Retinal pigment epithelial cell (primary cell): Measurements from ENCODE around the gene MYO7B.

Experiments used
- DNase-seq: peaks from one replicate; pipeline ENCODE4 v3.0.0-alpha.2; 2010; ENCODE audit warnings: low read depth
- H3K4me3 ChIP-seq: 2 replicates; pipeline ENCODE4 v1.5.1; 2011; ENCODE audit warnings: mild to moderate bottlenecking, low read length, control low read depth, moderate library complexity
- TF ChIP-seq, protein P1 (sequence below): conservative IDR thresholded peaks from 2 replicates; pipeline ENCODE4 v1.5.1; 2011; ENCODE audit warnings: low read depth, low read length, control low read depth, inconsistent platforms

Gene MYO7B

DNA sequence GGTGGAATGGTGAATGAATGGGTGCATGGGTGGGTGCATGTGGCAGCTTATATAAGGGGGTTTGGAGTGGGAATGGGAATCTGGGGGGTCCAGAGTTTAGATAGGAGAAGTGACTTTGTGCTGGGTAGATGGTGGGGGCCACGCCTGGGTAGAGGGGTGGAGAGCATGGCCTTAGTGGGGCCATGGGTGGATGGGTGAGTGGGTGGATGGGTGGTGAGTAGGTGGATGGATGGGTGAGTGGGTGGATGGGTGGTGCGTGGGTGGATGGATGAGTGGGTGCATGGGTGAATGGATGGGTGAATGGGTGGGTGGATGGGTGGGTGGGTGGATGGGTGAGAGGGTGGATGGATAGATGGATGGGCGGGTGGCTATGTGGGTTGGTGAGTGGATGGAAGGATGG, 53.9 kb downstream of the MYO7B start:
- DNase-seq = no peak
- TF ChIP-seq, protein P1, sequence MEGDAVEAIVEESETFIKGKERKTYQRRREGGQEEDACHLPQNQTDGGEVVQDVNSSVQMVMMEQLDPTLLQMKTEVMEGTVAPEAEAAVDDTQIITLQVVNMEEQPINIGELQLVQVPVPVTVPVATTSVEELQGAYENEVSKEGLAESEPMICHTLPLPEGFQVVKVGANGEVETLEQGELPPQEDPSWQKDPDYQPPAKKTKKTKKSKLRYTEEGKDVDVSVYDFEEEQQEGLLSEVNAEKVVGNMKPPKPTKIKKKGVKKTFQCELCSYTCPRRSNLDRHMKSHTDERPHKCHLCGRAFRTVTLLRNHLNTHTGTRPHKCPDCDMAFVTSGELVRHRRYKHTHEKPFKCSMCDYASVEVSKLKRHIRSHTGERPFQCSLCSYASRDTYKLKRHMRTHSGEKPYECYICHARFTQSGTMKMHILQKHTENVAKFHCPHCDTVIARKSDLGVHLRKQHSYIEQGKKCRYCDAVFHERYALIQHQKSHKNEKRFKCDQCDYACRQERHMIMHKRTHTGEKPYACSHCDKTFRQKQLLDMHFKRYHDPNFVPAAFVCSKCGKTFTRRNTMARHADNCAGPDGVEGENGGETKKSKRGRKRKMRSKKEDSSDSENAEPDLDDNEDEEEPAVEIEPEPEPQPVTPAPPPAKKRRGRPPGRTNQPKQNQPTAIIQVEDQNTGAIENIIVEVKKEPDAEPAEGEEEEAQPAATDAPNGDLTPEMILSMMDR = no peak
- no peak overlapping the region for H3K4me3 ChIP-seq

DNA sequence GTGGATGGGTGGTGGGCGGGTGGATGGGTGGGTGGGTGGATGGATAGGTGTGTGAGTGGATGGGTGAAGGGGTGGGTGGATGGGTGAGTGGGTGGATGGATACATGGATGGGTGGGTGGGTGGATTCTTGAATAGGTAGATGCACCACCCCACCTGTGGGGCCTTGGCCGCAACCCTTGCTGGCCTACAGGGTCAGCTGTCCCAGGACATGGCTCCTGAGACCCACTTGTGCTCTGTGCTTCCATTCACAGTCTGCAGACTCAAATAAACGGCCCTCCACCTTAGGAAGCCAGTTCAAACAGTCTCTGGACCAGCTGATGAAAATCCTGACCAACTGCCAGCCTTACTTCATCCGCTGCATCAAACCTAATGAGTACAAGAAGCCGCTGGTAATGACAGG, 54.4 kb downstream of the MYO7B start:
- no peak for DNase-seq
- TF ChIP-seq, protein P1 = no peak
- H3K4me3 ChIP-seq = no peak overlapping the region

DNA sequence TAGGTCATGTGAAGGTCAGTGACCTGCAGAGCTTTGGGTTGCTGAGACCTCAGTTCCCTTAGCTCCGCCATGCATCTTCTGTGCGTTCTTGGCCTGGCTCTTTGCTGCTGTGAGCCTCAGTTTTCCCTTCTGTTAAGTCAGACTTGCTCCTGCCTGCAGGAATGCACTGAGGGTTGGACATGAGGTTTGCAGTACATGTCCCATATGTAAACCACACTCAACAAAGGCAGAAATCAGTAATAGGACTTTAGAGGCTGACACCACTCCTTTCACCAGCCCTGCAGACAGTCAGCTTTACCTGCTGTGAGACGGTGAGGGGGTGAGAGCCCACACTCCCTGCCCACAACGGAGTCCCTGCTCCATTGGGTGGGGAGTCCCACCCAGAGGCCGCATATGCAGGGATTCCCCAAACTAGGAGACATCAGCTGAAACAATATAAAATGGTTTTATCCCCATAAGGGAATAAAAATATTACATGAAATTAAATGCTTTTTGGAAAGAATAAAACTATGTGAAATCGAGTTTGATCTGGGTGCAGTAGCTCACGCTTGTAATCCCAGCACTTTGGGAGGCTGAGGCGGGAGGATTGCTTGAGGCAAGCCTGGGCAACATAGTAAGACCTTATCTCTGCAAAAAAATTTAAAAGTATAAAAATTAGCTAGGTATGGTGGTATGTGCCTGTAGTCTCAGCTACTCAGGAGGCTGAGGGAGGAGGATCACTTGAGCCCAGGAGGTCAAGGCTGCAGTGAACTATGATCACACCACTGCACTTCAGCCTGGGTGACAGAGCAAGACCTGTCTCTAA, 55.1 kb downstream of the MYO7B start:
- no peak for DNase-seq
- TF ChIP-seq, protein P1 = no peak
- H3K4me3 ChIP-seq = no peak overlapping the region

DNA sequence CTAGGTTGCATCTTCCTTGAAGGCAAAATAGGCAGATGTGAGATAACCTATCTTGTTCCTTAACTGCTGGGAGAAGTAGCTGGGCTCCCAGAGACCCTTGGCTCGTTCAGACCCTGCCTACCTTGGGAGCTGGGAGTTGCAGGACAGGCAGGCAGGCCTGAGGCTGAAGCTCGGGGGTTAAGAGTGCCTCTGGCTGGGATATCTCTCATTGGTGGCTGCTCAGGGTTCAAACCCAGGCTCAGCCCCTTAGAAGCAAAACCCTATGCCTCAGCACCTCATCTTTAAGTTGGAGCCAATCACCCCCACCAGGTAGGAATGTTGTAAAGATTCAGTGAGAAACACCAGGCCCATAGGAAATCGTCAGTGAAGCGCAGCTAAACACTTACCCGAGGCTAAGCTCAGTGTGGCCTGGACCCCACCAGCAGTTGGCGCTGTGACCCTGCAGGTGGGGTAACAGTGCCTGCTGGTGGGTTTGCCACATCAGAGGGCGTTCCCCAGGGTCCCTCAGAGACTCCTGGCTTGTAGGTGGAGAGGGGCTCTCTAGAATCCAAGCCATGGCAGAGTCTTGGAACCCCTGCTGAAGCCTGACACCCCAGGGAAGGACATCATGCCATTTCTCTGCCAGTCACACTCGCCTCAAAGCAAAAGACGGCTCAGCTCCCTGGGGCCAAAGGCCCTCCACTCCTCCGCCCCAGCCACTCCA, 55.9 kb downstream of the MYO7B start:
- DNase-seq = peak; percentile 20
- no peak overlapping the region for H3K4me3 ChIP-seq
- TF ChIP-seq, protein P1 = peak; percentile 100

DNA sequence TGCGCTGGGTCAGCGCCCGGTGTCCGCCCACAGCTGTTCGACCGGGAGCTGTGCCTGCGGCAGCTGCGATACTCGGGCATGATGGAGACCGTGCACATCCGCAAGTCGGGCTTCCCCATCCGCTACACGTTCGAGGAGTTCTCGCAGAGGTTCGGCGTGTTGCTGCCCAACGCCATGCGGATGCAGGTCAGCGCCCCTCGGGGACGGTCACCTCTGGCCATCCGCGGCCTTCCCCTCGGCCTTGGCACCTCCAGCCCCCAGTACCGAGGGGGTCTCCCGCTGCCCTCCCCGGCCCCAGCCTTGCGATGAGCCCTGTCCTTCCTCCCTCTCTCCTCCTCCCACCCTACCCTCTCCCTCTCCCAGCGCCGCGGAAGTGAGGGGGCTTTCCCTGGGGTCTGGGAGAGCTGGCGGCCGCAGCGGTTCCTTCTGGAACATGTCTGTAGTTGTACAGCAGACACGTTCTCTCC, 57.3 kb downstream of the MYO7B start:
- TF ChIP-seq, protein P1 = no peak
- H3K4me3 ChIP-seq = no peak overlapping the region
- no peak for DNase-seq

DNA sequence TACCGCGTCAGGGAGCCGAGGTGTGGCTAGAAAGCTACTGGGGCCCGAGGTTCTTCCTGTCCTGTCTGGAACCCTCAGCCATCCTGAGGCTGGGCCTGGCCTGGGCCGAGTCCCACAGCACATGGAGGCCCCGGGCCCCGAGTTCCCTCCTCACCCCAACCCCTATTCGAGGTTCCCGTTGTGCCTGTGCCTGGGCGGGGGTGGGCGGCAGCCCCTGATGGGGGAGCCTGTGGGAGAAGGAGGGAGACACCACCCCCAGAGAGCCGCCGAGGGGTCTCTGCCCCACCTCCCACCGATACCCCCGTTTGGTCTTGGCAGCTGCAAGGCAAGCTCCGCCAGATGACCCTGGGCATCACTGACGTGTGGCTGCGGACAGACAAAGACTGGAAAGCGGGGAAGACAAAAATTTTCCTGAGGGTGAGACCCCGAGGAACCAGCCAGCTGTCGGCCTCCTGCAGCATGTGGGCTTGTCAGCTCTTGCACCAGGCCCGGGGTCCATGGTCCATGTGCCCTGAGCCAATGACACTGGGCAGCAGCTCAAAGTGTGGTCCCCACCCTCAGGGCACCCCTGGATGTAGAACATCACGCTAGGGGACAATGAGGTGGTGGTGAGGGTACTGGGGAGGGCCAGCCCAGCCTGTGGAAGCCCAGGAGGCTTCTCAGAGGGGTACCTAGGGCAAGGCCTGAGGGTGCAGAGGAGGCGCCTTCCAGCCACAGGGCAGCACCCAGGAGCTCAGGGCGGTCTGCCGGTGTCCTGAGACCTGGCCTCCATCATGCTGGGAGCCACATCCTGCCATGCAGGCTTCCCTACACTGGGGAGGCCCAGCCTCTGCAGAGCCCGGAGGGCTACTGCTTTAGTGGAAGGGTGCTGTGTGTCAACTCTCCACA, 58.0 kb downstream of the MYO7B start:
- H3K4me3 ChIP-seq = no peak overlapping the region
- no peak for DNase-seq
- TF ChIP-seq, protein P1 = no peak
